GM12891 (cell line): ENCODE measurements around the gene TGOLN2.

Experiments used
- PAX5 ChIP-seq: IDR thresholded peaks from 2 replicates; pipeline ENCODE4 v1.6.1; 2011; ENCODE audit warnings: low read length, moderate library complexity, mild to moderate bottlenecking; ENCODE audit not compliant: insufficient read depth, severe bottlenecking
- POLR2A ChIP-seq: IDR thresholded peaks from 2 replicates; pipeline ENCODE4 v1.6.1; 2011; ENCODE audit warnings: low read depth, low read length, control low read depth
- POLR2AphosphoS5 ChIP-seq: IDR thresholded peaks from 2 replicates; pipeline ENCODE4 v1.6.1; 2011; ENCODE audit warnings: low read depth, low read length, control low read depth
- POU2F2 ChIP-seq: IDR thresholded peaks from 2 replicates; pipeline ENCODE4 v1.6.1; 2011; ENCODE audit warnings: low read depth, mild to moderate bottlenecking, control low read depth, low read length, moderate library complexity
- TAF1 ChIP-seq: IDR thresholded peaks from 2 replicates; pipeline ENCODE4 v1.6.1; 2011; ENCODE audit warnings: low read depth, low read length, control low read depth

DNA sequence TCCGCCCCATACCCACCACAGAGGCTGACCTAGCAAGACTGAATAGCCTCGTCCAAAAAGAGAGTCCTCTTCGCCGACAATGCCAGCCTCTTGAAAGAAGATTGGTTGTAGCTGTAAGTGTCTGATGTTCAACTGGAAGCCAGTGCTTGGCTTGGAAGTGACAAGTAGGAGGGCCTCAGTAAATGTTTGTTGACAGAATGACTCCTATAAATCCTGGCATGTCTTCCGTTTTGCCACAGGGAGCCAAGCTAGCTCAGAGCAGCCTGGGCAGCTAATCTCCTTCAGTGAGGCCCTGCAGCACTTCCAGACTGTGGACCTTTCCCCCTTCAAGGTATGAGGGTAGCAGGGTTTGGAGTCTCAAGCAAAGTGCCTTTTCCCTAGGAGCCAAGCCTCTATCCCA, 41.7 kb upstream of the TGOLN2 start:
- TF ChIP-seq POLR2AphosphoS5 (no peak), POLR2A (no peak), POU2F2 (no peak), TAF1 (no peak), PAX5 (no peak)
